Activated effector memory CD4-positive, alpha-beta T cell treated with Interleukin-2 at 50 U/mL for 16 hours (primary cell): ENCODE data around the gene SYT7.

Experiments
- DNase-seq: peaks from one replicate; pipeline ENCODE4 v3.0.0-alpha.2; 2020

SYT7 gene

GRCh38 chr11:61513143-61513765 lies 67.6 kb downstream of the SYT7 start:
- no peak for DNase-seq

- no peak for DNase-seq
Measured at GRCh38 chr11:61512435-61512834, 68.4 kb downstream of the SYT7 start.

GRCh38 chr11:61511383-61511782 lies 69.5 kb downstream of the SYT7 start:
- no peak for DNase-seq

- DNase-seq = no peak
Measured at GRCh38 chr11:61510974-61511373, 69.9 kb downstream of the SYT7 start.

DNA sequence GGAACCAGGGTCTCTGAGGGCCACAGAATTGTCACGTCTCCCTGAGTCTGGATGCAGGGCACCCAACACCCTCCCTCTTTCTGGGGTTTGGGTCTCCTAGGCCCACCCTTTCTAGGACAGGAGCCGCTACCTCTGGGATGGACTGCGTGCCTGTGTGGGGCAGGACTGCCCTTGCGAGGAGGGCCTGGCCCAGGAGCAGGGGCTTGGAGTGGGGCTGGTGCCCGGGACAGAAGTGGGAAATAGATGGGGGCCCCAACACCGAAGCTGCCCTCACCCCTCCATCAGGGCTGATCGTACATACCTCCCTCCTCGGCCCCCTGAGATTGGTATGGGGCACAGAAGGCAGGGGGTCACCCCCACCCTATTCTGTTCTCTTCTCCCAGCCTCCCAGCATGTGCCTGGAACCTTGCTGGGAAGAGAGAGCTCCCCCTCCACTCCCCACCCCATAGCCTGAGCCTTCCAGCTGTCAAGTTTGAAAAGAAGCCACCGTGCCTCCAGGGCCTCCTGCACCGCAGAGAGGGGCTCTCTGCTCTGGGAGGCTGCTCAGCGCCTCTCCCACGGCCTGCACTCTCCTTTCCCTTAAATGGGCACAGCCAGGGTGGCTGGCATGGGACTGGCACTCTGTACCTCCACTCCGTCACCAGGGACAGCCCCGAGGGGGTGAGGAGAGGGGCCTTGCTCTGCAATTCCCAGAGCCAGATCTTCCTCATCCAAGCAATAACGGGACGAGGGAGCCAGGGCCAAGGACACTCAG lies 70.5 kb downstream of the SYT7 start:
- DNase-seq = no peak

DNA sequence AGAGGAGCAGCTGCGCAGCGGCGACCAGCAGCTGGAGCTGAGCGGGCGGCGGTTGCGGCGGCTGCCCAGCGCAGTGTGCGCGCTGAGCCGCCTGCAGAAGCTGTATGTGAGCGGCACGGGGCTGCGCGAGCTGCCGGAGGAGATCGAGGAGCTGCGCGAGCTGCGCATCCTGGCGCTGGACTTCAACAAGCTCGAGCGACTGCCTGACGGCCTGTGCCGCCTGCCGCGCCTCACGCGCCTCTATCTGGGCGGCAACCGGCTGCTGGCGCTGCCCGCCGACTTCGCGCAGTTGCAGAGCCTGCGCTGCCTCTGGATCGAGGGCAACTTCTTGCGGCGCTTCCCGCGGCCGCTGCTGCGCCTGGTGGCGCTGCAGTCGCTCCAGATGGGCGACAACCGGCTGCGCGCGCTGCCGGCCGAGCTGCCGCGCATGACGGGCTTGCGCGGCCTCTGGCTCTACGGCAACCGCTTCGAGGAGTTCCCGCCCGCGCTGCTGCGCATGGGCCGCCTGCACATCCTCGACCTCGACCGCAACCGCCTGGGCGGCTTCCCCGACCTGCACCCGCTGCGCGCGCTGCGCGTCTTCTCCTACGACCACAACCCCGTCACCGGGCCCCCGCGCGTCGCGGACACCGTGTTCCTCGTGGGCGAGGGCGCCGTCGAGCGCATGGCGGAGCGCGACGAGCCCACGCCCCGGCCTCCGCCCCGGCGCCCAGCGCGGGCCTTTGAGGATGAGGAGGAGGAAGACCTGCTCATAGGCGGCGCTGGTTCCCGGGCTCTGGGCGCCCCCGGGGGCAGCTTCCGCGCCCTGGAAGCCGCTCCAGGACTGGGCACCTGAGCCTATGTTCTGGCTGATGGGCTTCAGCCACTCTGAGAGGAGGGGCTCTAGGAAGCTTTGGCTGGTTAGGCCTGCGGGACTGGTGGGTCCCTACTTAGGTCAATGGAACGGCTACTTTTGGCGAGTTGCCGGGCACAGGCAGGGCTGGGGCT lies 71.5 kb downstream of the SYT7 start:
- peak; percentile 48 for DNase-seq

DNA sequence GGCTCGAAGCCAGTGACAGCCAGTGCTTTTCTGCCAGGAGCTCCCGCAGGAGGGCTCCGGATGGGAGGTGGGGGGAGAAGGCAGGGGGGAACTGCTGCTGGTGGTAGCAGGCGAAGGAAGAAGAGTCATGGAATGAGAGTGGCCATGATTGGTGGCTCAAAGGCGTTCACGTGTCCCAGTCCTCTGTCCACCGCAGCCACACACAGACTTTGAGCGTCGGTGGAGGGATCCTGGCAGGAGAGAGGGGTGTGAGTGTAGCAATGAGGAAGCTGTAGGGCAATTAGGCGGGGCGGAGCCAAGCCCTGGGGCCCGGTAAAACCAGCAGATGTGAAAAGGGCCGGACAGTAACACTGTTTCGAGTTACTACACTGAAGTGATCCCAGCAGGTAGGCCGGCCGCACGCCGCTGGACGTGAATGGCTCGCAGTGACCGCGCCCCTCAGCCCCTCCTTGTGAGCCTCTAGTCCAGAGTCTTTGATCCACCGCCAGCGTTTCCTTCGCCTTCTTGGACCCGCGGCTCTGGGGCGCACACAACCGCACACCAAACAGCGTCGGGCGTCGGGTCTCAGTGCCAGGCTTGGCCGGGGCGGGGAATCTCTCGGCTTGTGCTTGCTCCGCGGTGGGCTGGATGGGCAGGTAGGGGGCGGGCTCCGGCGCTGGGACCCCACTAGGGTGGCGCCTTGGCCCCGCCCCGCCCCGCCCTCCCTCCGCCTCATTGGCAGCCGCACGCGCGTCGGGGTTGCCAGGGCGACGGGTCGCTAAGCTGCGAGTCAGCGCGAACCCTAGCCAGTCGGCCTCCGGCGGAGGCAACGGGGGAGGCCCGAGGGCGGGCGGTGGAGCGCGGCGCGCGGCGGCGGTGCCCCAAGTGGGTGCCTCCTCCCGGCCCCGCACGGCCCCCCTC lies 72.7 kb downstream of the SYT7 start, which contains the start of gene LRRC10B:
TSS of gene LRRC10B (plus strand) at position 788 of the 900 bp plus-strand sequence. CDS start 250 bp downstream, outside the sequence.
- DNase-seq = no peak

DNA sequence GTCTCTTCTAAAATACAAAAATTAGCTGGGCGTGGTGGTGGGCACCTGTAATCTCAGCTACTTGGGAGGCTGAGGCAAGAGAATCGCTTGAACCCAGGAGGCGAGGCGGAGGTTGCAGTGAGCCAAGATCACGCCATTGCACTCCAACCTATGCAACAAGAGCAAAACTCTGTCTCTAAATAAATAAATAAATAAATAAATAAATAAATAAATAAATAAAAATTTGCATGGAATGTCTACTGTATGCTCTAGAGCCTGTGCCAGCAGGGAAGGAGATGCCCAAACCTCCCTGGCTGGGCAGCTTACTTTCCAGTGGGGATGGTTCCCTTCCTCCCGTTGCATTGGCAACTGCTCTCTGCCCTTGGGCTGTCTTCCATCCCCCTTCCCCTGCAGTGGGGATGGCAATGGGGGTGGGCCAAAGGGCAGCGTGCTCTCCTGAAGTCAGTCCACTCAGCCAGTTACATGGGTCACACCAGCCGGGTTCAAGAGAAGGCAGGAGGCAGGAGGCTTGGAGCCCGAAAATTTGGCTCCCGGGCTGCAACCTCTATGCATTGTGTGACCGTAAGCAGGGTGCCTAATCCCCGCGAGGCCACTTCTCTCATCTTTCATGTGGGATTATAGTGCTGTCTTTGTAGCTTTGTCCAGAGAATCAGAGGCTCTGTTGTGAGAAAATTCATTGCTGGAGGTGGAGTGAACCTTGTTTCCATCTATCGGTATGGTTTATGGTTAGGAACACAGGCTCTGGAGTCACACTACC lies 73.7 kb downstream of the SYT7 start:
- no peak for DNase-seq

- no peak for DNase-seq
Measured at GRCh38 chr11:61505640-61506155, 75.2 kb downstream of the SYT7 start.

- no peak for DNase-seq
Measured at GRCh38 chr11:61505106-61505505, 75.8 kb downstream of the SYT7 start.

- DNase-seq = no peak
Measured at GRCh38 chr11:61503135-61503770, 77.6 kb downstream of the SYT7 start.

DNA sequence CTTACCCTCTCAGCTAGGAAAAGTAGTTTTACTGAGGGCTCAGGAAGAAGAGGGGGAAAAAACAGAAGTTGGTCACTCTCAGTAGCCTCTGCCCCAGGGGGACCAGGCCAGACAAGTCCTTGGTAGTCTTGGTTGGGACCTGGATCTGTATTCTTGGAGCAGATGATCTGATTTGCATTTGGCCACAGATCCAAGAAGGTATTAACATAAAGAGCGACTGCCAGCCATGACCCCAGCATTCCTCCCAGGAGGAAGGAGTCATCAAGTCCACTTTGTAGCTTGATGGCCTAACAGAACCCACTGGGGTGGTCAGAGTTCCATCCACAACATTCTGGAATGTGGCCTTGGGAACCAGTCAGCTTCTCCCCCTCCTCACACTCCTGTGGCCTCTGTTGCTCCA lies 78.4 kb downstream of the SYT7 start:
- DNase-seq = no peak

DNA sequence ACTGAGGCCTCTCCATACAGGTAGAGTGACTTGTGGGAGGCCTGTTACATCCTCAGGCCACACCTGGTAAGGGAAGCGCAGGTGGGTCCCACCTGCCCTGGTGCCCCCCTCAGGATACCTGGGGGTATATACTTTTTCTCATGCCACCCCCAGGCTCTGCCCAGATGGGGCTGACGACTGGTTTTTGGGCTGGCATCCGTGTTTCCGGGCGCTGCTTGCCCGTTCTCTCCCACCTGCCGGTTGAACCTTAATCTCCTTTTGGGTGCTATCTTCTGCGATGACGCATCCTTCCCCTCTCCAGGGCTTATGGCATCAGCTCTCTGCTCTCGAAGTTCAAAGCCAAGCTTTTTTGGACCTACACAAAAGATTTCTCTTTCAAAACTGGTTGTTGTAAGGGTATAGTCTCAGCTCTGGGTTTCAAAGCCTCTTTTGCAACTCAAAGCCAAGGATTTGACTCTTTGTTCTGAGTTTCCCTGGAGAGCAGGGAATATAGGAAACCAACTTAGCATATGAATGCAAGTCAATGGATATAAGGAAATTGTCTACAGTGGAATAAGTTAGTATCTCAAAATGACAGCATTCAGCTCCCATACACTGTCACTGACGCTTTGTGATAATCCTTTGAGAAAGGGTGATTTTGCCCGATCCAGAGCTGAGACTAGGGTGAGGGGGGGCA lies 80.9 kb downstream of the SYT7 start:
- no peak for DNase-seq

DNA sequence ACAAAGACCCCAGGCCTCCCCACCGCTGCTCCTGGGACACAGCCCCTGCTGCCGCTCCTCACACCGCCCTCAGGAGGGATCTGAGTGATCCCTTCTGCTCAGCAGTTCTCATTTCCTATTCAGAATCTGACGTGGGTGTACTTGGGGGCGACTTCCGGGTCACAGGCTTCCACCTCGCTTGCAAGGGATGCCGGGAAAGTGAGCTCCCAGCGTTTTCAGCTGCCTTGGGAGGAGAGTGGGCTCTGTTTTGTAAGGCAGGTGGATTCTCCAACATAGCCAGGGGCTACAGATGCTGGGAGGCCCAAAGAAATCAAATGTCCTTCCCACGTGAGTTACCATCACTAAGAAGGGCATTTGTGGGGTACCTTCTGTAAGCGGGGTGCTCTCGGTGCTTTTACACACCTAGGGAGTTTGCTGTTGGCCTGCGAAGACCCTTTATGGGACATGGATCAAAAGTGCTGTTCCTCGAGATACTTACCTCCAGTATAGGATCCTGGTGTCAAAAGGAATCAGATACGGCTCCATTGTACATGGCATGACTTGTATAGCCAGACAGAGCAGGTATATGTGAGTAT lies 82.0 kb downstream of the SYT7 start:
- DNase-seq = no peak

DNA sequence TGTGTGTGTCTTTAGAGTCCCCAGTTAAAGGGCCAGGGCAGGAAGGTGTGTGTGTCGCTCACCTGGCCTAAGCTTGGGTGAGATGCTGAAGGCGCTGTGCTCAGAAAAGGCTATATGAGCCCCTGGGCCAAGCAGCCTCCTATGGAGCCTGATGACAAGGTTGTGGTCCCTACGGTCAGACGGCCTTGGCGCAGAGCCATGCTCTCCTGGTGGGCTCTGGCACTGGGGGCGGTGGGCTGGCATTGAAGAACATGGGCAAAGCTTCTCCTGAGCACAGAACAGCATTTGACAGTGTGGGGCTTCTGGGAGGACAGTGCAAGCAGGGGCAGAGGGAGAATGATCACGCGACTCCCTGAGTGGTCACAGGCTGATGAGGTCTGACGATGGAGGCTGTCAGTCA lies 83.0 kb downstream of the SYT7 start:
- no peak for DNase-seq

GRCh38 chr11:61497473-61497872 lies 83.4 kb downstream of the SYT7 start:
- DNase-seq = no peak

- no peak for DNase-seq
Measured at GRCh38 chr11:61496602-61497400, 84.1 kb downstream of the SYT7 start.

GRCh38 chr11:61495801-61496601 lies 84.9 kb downstream of the SYT7 start:
- DNase-seq = no peak
